A549 (cell line): ENCODE measurements around the gene SOX13. TPM values are rescaled to one million over a fixed set of nuclear protein-coding genes. Genes with fewer than 3 reads are reported as not detected.
A peak's percentile ranks its signal among the peaks of the same experiment; 100 is the strongest.

Experiments used
- ATAC-seq, 2 experiments: fragments of 200-7000 bp in 1 of 2; fragments of >200 bp in 1 of 2; cut with Nextera tagmentation in 1 of 2; cut with Tn5 transposase in 1 of 2; 3 replicates each; pipeline versions ENCODE4 v1.8.0 to v1.9.1; 2018 to 2020; ENCODE audit warnings: mild to moderate bottlenecking in 1 of 2, moderate library complexity in 1 of 2
- CTCF ChIA-PET: fragments of 300-600 bp; sonication (Branson Sonifier 250); formaldehyde crosslinking; extraction: SDS; loops from one replicate; lab custom pipeline; 2021; ENCODE audit warnings: antibody characterized with exemption, inconsistent platforms; lab: Yijun Ruan, JAX
- POLR2A ChIA-PET: fragments of 350-600 bp; formaldehyde crosslinking; extraction: SDS; loops from one replicate; lab custom pipeline; 2021; ENCODE audit warnings: antibody characterized with exemption, inconsistent platforms; lab: Yijun Ruan, JAX
- DNase-seq, 2 experiments: peaks; one replicate each; pipeline versions ENCODE4 v3.0.0 to v3.0.0-alpha.2; 2011 to 2016; ENCODE audit warnings: low read depth in 1 of 2, low spot score in 1 of 2
- FAIRE-seq: peaks from 2 replicates; lab custom pipeline; 2011; peaks lifted over from hg19 to GRCh38; lab: Jason Lieb, UNC
- H3K27ac ChIP-seq, 2 experiments: fragments of >200 bp; sonication (Bioruptor Twin); formaldehyde crosslinking; 3 replicates each; pipeline ENCODE4 v1.5.1; 2016 to 2017
- H3K4me1 ChIP-seq: fragments of >200 bp; sonication (Bioruptor Twin); formaldehyde crosslinking; 3 replicates; pipeline ENCODE4 v1.6.1; 2016
- H3K4me2 ChIP-seq: fragments of >200 bp; sonication (Bioruptor Twin); formaldehyde crosslinking; 3 replicates; pipeline ENCODE4 v1.6.1; 2016
- H3K4me3 ChIP-seq: fragments of >200 bp; sonication (Bioruptor Twin); formaldehyde crosslinking; 3 replicates; pipeline ENCODE4 v1.5.1; 2016
- H3K9me3 ChIP-seq: fragments of >200 bp; sonication (Bioruptor Twin); formaldehyde crosslinking; 3 replicates; pipeline ENCODE4 v1.6.1; 2016
- BCL3 ChIP-seq: fragments of >200 bp; sonication (Bioruptor Twin); formaldehyde crosslinking; IDR thresholded peaks from 3 replicates; pipeline ENCODE4 v1.6.1; 2016
- CBX8 ChIP-seq: fragments of 200-600 bp; sonication (generic); IDR thresholded peaks from 2 replicates; pipeline ENCODE4 v1.6.1; 2016
- EHMT2 ChIP-seq: fragments of 200-600 bp; sonication (generic); IDR thresholded peaks from 2 replicates; pipeline ENCODE4 v1.6.1; 2016; ENCODE audit warnings: antibody characterized with exemption, low read depth, mild to moderate bottlenecking, moderate library complexity
- FOSB ChIP-seq: fragments of 250-450 bp; sonication (Bioruptor Pico); IDR thresholded peaks from 2 replicates; pipeline ENCODE4 v1.5.0; 2020; ENCODE audit warnings: mild to moderate bottlenecking, moderate library complexity
- FOSL2 ChIP-seq, 2 experiments: fragments of 450-650 bp in 1 of 2; fragments of >200 bp in 1 of 2; sonication (Bioruptor Twin) in 1 of 2; formaldehyde crosslinking; IDR thresholded peaks; 2 replicates each; pipeline versions ENCODE4 v1.5.0 to v1.6.1; 2016 to 2020; ENCODE audit warnings: mild to moderate bottlenecking in 1 of 2, moderate library complexity in 1 of 2
- GATA3 ChIP-seq: IDR thresholded peaks from 2 replicates; pipeline ENCODE4 v1.6.1; 2012; ENCODE audit warnings: borderline replicate concordance
- HDAC2 ChIP-seq: fragments of 200-600 bp; sonication (generic); IDR thresholded peaks from 2 replicates; pipeline ENCODE4 v1.6.1; 2016
- HEYL ChIP-seq: fragments of 250-450 bp; sonication (Bioruptor Pico); IDR thresholded peaks from 2 replicates; pipeline ENCODE4 v1.8.0; 2021; ENCODE audit warnings: mild to moderate bottlenecking, moderate library complexity
- HOXB5 ChIP-seq: fragments of 250-450 bp; sonication (Bioruptor Pico); IDR thresholded peaks from 2 replicates; pipeline ENCODE4 v1.5.0; 2020; ENCODE audit warnings: mild to moderate bottlenecking, moderate library complexity
- JUN ChIP-seq, 2 experiments: fragments of >200 bp; sonication (Bioruptor Twin); formaldehyde crosslinking; IDR thresholded peaks; 2 replicates in 1 of 2; 3 replicates in 1 of 2; pipeline ENCODE4 v1.6.1; 2016 to 2017
- MAFK ChIP-seq: fragments of 450-650 bp; IDR thresholded peaks from 2 replicates; pipeline ENCODE4 v1.6.1; 2014; ENCODE audit not compliant: partially characterized antibody
- PHF8 ChIP-seq: fragments of 200-600 bp; sonication (generic); IDR thresholded peaks from 2 replicates; pipeline ENCODE4 v1.6.1; 2016; ENCODE audit warnings: low read depth, mild to moderate bottlenecking, antibody characterized with exemption, moderate library complexity, borderline replicate concordance
- RAD21 ChIP-seq, 2 experiments: fragments of >200 bp in 1 of 2; sonication (Bioruptor Twin) in 1 of 2; formaldehyde crosslinking in 1 of 2; IDR thresholded peaks in 1 of 2; conservative IDR thresholded peaks in 1 of 2; 2 replicates in 1 of 2; 3 replicates in 1 of 2; pipeline ENCODE4 v1.6.1; 2012 to 2018; ENCODE audit warnings: inconsistent platforms in 1 of 2
- RARB ChIP-seq: fragments of 250-450 bp; sonication (Bioruptor Pico); IDR thresholded peaks from 2 replicates; pipeline ENCODE4 v1.8.0; 2021; ENCODE audit warnings: mild to moderate bottlenecking, moderate library complexity
- RCOR1 ChIP-seq: fragments of 150-350 bp; IDR thresholded peaks from 2 replicates; pipeline ENCODE4 v1.6.1; 2014; ENCODE audit warnings: antibody characterized with exemption, low read length, low read depth
- REST ChIP-seq: fragments of 200-600 bp; sonication (generic); IDR thresholded peaks from 2 replicates; pipeline ENCODE4 v1.6.1; 2016; ENCODE audit warnings: antibody characterized with exemption, mild to moderate bottlenecking, moderate library complexity
- TP53 ChIP-seq: fragments of 250-450 bp; sonication (Bioruptor Pico); IDR thresholded peaks from 2 replicates; pipeline ENCODE4 v1.5.0; 2021; ENCODE audit warnings: mild to moderate bottlenecking, moderate library complexity
- ZSCAN20 ChIP-seq: fragments of 250-450 bp; sonication (Bioruptor Pico); IDR thresholded peaks from 2 replicates; pipeline ENCODE4 v1.8.0; 2022; ENCODE audit warnings: mild to moderate bottlenecking, moderate library complexity
- WGBS: methylation state at CpG from one replicate; pipeline ENCODE4 v1.1.6; 2017; ENCODE audit errors: missing lambda C conversion rate; 5-methylcytosine and 5-hydroxymethylcytosine counted together
- polyA plus RNA-seq, 4 experiments: library from polyadenylated mRNA; depleted of rRNA in 3 of 4; stranded (reverse); fragments of >200 nt; fragmentation: RNase III in 1 of 4; extraction: RNeasy Plus Mini Kit Qiagen cat#74134 plus additional on column Dnase treatment in 1 of 4; gene quantifications; 2 replicates in 3 of 4; 3 replicates in 1 of 4; pipeline ENCODE4 v1.2.3, GENCODE V29; 2011 to 2017

SOX13 gene
- polyA plus RNA-seq, 2 of the 4 experiments (the other 2 are of a cell fraction), result 6.8 to 9.8 TPM

- TF ChIP-seq GATA3 (no peak), HEYL (CRISPR knock-in tag) (no peak), FOSL2 (IDR thresholded peaks at IDR 0.05) (no peak), FOSL2 (CRISPR knock-in tag; IDR thresholded peaks at IDR 0.05) (no peak), HDAC2 (no peak), FOSB (no peak), CBX8 (no peak), RARB (CRISPR knock-in tag) (no peak), JUN (IDR thresholded peaks at IDR 0.05) (no peak), REST (no peak), RCOR1 (no peak), EHMT2 (no peak), PHF8 (no peak), BCL3 (no peak), ZSCAN20 (no peak), HOXB5 (no peak), MAFK (no peak), TP53 (CRISPR knock-in tag) (no peak)
- Histone ChIP-seq H3K4me1 (peaks cover 38% of the 10 kb centered on the region), H3K27ac (peak overlapping the region; percentile 80 to 87), H3K4me2 (peak overlapping the region; percentile 90), H3K4me3 (no peak overlapping the region), H3K9me3 (no peaks in the 10 kb centered on the region)
- DNase-seq (no peak), ATAC-seq (peak in 1 of 2 experiments; percentile 7; a peak in 2 of 6 replicates), FAIRE-seq (no peak)
- POLR2A ChIA-PET, result interaction anchor here (0.6 kb wide), 1 partner anchor 241 kb away, joined by 3 read pairs; no protein-coding TSS in a partner anchor
- CTCF ChIA-PET, result interaction anchor here (1.0 to 2.2 kb wide), 4 partner anchors 9 to 233 kb away, joined by 3 to 7 read pairs (median 6); no protein-coding TSS in a partner anchor
- WGBS, result 90% methylated on average over 2 of the region's 2 CpGs
Observed at GRCh38 chr1:204103431-204103741, 30.5 kb downstream of the SOX13 start.

- Histone ChIP-seq H3K27ac (peak overlapping the region; percentile 80 to 87), H3K4me1 (peaks cover 38% of the 10 kb centered on the region), H3K9me3 (no peaks in the 10 kb centered on the region), H3K4me2 (peak overlapping the region; percentile 90)
- CTCF ChIA-PET, result interaction anchor here (0.6 to 2.2 kb wide), 7 partner anchors 9 to 234 kb away, joined by 3 to 7 read pairs (median 5); no protein-coding TSS in a partner anchor
- DNase-seq, result peak; percentile 53 to 62
- FAIRE-seq, result no peak
- peak; percentile 66 to 74 for ATAC-seq
- POLR2A ChIA-PET, result no interaction called here
- WGBS, result 42% methylated on average over 14 of the region's 14 CpGs
- TF ChIP-seq GATA3, result peak; percentile 85
- TF ChIP-seq FOSL2 (IDR thresholded peaks at IDR 0.05), result peak; percentile 34; the same call in 1 of the 2 replicates
- peak; percentile 65 for TF ChIP-seq FOSL2 (CRISPR knock-in tag; IDR thresholded peaks at IDR 0.05)
- TF ChIP-seq RAD21 (conservative IDR thresholded peaks at IDR 0.05 in 1 of 2, IDR thresholded peaks at IDR 0.05 in 1 of 2), result no peak
- TF ChIP-seq, all 56 proteins: peak for 2
- H3K4me3 ChIP-seq, result no peak overlapping the region
Observed at GRCh38 chr1:204104331-204105130, 31.6 kb downstream of the SOX13 start.
